G401 (cell line): ENCODE data around the gene PTPRG. TPM values are rescaled to one million over a fixed set of nuclear protein-coding genes. Genes with fewer than 3 reads are reported as not detected.
"Not testable (repeated sequence)": the region's sequence is repeated elsewhere in the genome, so short reads cannot be mapped to it uniquely, and the experiment has no call there.

ENCODE experiments used
- DNase-seq: peaks from one replicate; pipeline ENCODE4 v3.0.0-alpha.2; 2015; ENCODE audit warnings: low spot score
- in situ Hi-C: cut with HindIII; loops from 2 replicates; pipeline ENCODE4 v1.10.0; 2016; ENCODE audit warnings: low sequenced_read_pairs, mixed read lengths
- total RNA-seq: library from RNA; depleted of rRNA; stranded (reverse); fragments of >200 nt; shearing (Covaris generic); gene quantifications from 2 replicates; pipeline ENCODE4 v1.2.3, GENCODE V29; 2014

PTPRG gene
- total RNA-seq, 1 experiment from 2014 or later: 1.4 TPM

GRCh38 chr3:61697301-61697700, 135.9 kb downstream of the PTPRG start:
- in situ Hi-C loops: no loop called here
- DNase-seq: no peak

GRCh38 chr3:61698278-61699072, 137.1 kb downstream of the PTPRG start:
- in situ Hi-C loops, DNase-seq: not testable (repeated sequence)

GRCh38 chr3:61699622-61700021, 138.3 kb downstream of the PTPRG start:
- no peak for DNase-seq

GRCh38 chr3:61701011-61701410, 139.6 kb downstream of the PTPRG start:
- peak; percentile 28 for DNase-seq
- in situ Hi-C loops: no loop called here

More at GRCh38 chr3:61699622-61700021, 138.3 kb downstream of the PTPRG start:
- in situ Hi-C loops: no loop called here

- in situ Hi-C loops: no loop called here
- DNase-seq: no peak
These were observed 141.1 kb downstream of the PTPRG start for GRCh38 chr3:61702453-61702852.

GRCh38 chr3:61704807-61705206, 143.4 kb downstream of the PTPRG start:
- DNase-seq: peak; percentile 40
- in situ Hi-C loops: no loop called here

GRCh38 chr3:61707492-61707891, 146.1 kb downstream of the PTPRG start:
- no peak for DNase-seq
- in situ Hi-C loops: no loop called here

GRCh38 chr3:61710920-61711319, 149.5 kb downstream of the PTPRG start:
- DNase-seq, in situ Hi-C loops: not testable (repeated sequence)

GRCh38 chr3:61714225-61714624, 152.9 kb downstream of the PTPRG start:
- in situ Hi-C loops: no loop called here
- DNase-seq: no peak

- in situ Hi-C loops: no loop called here
- no peak for DNase-seq
These were observed 154.6 kb downstream of the PTPRG start for GRCh38 chr3:61715886-61716527.

GRCh38 chr3:61716693-61717092, 155.3 kb downstream of the PTPRG start:
- DNase-seq, in situ Hi-C loops: not testable (repeated sequence)

GRCh38 chr3:61718565-61718964, 157.2 kb downstream of the PTPRG start:
- DNase-seq: no peak
- in situ Hi-C loops: no loop called here

- DNase-seq: peak; percentile 56
- in situ Hi-C loops: no loop called here
These were observed 158.1 kb downstream of the PTPRG start for GRCh38 chr3:61719278-61719977.

- no peak for DNase-seq
These were observed 161.7 kb downstream of the PTPRG start for GRCh38 chr3:61723038-61723437.

GRCh38 chr3:61724183-61724582, 162.8 kb downstream of the PTPRG start:
- in situ Hi-C loops: no loop called here
- no peak for DNase-seq

More at GRCh38 chr3:61723038-61723437, 161.7 kb downstream of the PTPRG start:
- in situ Hi-C loops: no loop called here

GRCh38 chr3:61724801-61725200, 163.4 kb downstream of the PTPRG start:
- DNase-seq: no peak
- in situ Hi-C loops: no loop called here

GRCh38 chr3:61725851-61726333, 164.5 kb downstream of the PTPRG start:
- no peak for DNase-seq
- in situ Hi-C loops: no loop called here

GRCh38 chr3:61727435-61727834, 166.1 kb downstream of the PTPRG start:
- DNase-seq: no peak
- in situ Hi-C loops: no loop called here

- in situ Hi-C loops: no loop called here
- DNase-seq: no peak
These were observed 167.8 kb downstream of the PTPRG start for GRCh38 chr3:61729038-61729634.
